HG03439 (cell line): Measurements from ENCODE around the gene CFD.
"Not testable (repeated sequence)": the region's sequence is repeated elsewhere in the genome, so short reads cannot be mapped to it uniquely, and the experiment has no call there.

Source experiments
- ATAC-seq: cut with Tn5 transposase; IDR thresholded peaks from one replicate; pipeline ENCODE4 v1.9.1; 2021; ENCODE audit warnings: mild to moderate bottlenecking, moderate library complexity; ENCODE audit not compliant: unreplicated experiment

CFD gene

GRCh38 chr19:825897-826644 is 33.4 kb upstream of the CFD start:
- no peak for ATAC-seq

DNA sequence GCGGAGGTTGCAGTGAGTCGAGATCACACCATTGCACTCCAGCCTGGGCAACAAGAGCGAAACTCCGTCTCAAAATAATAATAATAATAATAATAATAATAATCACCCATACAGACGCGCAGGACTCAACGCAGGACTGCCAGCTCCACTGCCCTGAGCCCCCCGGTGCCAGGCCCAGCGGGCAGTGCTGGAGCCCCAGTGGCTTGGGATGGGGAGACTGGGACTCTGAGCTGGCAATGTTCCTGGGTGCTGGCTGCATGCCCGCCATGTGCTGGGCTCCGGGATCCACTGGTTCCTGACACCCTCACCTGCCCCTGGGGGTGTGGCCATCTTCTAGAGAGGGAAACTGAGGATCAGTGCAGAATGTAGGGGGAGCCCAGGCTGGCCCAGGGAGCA is 32.2 kb upstream of the CFD start:
- ATAC-seq: no peak

DNA sequence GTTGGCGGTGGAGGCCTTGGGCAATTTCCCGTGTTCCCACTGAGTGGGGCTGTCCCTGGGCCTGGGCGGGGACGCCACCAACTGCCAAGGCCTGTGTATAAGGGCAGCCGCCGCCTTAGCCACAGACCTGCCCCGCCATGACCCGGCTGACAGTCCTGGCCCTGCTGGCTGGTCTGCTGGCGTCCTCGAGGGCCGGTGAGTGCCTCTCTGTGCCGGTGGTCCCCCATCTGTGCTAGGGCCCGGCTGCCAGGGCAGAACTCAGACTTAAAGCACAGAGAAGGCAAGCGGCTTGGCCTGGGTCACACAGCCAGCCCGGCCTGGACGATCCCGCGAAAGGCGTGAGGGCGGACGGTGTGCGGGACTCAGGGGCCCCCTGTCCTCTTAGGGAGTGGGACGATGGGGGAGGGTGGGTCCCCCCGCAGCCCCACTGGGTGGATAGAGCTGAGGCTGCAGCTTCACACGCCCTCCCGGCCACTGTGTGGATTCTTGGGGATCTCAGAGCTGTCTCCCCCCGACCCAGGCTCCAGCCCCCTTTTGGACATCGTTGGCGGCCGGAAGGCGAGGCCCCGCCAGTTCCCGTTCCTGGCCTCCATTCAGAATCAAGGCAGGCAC is 31.6 kb upstream of the CFD start, which contains the start of gene AZU1:
AZU1 (plus strand) TSS at position 128 of the 612 bp plus-strand sequence; CDS start at position 138, 10 bp downstream.
- no peak for ATAC-seq

- no peak for ATAC-seq
Measured at GRCh38 chr19:829129-829758, 30.2 kb upstream of the CFD start.

DNA sequence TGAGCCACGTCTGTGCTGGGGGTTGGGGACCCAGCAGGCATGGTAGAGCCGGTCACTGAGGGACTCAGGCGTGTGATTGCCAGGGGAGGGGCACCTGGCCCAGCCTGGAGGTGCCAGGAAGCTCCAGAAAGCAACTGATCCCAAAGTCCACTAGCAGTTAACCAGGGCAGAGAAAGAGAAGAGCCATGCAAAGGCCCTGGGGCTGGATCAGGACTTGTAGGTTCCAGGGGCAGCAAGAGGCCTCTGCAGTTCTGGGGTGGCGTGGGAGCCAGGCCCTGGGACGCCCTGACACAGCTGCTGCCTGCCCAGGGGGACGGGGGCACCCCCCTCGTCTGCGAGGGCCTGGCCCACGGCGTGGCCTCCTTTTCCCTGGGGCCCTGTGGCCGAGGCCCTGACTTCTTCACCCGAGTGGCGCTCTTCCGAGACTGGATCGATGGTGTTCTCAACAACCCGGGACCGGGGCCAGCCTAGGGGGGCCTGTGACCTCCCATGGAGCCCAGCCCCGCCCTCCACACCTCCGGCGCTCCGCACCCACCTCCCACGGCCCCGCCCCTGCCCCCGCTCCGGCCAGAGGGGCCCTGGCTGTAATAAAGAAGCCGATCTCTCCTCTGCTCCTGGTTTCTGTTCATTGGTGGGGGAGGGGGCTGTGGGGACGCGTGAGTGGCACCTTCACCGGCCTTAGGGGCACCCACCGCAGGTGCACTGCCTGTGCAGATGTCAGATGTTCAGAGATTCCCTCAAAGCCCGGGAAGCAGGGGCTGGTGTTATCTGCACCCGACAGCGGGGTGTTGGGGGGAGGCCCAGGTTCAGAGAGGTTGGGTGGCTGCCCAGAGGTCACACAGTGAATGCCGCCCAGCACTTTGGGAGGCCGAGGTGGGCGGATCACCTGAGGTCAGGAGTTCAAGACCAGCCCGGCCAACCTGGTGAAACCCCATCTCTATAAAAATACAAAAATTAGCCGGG is 27.8 kb upstream of the CFD start:
- ATAC-seq: no peak

- ATAC-seq: no peak
Measured at GRCh38 chr19:834216-834615, 25.2 kb upstream of the CFD start.

GRCh38 chr19:835210-835810 is 24.2 kb upstream of the CFD start:
- no peak for ATAC-seq

- no peak for ATAC-seq
Measured at GRCh38 chr19:840519-841206, 18.8 kb upstream of the CFD start, which contains the start of gene PRTN3. TSS of gene PRTN3 (plus strand) at chr19:840999. CDS start at chr19:841009, 10 bp downstream.

DNA sequence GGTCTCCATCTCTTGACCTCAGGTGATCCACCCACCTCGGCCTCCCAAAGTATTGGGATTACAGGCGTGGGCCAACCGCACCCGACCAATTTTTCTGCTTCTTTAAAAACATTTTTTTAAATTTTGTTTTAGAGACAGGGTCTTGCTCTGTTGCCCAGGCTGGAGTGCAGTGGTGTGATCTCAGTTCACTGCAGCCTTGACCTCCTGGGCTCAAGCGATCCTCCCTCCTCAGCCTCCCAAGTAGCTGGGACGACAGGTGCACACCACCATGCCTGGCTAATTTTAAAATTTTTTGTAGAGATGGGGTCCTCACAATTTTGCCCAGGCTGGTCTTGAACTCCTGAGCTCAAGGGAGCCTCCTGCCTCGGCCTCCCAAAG is 16.7 kb upstream of the CFD start:
- ATAC-seq: not testable (repeated sequence)

DNA sequence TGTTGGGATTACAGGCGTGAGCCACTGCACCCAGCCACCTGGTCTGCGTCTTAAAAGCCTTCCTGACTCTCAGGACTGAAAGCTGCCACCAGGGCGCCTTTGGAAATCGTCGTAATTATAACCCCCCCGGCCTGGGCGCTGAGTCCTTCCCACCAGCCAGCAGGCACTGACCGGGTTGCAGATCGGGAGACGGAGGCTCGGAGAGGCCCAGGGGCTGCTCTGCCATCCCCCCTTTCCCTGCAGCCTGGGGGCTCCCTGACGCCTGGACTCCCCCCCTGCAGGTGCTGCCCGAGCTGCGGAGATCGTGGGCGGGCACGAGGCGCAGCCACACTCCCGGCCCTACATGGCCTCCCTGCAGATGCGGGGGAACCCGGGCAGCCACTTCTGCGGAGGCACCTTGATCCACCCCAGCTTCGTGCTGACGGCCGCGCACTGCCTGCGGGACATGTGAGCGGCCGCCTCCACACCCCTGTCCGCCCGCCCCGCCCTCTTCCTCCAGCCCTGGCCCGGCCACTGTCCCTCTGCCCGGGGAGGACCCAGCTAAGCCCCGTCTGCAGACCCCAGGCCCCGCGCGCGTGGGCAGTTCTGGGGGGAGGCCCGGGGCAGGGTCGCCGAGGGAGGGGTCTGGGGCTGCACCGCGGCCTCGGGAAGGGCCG is 16.2 kb upstream of the CFD start:
- no peak for ATAC-seq

GRCh38 chr19:843836-844545 is 15.5 kb upstream of the CFD start:
- no peak for ATAC-seq

GRCh38 chr19:844546-844971 is 14.9 kb upstream of the CFD start:
- ATAC-seq: no peak

DNA sequence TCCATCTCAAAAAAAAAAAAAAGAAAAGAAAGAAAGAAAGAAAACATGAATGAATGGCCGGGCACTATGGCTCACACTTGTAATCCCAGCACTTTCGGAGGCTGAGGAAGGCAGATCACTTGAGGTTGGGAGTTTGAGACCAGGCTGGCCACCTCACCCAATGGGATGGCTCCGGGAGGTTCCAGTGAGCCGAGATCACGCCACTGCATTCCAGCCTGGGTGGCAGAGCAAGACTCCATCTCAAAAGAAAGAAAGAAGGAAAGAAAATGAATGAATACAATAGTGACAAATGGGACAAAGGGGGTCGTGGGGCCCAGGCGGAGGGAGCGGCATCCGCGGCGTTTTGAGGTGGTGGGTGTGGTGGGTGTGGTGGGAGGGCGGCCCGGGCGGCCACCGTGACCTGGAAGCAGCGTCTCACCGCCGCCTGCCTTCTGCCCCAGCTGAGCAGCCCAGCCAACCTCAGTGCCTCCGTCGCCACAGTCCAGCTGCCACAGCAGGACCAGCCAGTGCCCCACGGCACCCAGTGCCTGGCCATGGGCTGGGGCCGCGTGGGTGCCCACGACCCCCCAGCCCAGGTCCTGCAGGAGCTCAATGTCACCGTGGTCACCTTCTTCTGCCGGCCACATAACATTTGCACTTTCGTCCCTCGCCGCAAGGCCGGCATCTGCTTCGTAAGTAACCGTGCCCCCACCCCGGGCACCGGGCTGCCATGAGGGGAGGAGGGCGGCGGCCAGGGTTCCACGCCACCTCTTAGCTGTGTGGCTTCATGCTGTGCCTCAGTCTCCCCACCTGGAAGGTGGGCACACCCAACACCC is 13.6 kb upstream of the CFD start:
- ATAC-seq: no peak

GRCh38 chr19:848386-848921 is 11.0 kb upstream of the CFD start:
- ATAC-seq: no peak

- ATAC-seq: not testable (repeated sequence)
Measured at GRCh38 chr19:849195-849594, 10.3 kb upstream of the CFD start.

GRCh38 chr19:850221-850978 is 9.1 kb upstream of the CFD start:
- ATAC-seq: no peak

DNA sequence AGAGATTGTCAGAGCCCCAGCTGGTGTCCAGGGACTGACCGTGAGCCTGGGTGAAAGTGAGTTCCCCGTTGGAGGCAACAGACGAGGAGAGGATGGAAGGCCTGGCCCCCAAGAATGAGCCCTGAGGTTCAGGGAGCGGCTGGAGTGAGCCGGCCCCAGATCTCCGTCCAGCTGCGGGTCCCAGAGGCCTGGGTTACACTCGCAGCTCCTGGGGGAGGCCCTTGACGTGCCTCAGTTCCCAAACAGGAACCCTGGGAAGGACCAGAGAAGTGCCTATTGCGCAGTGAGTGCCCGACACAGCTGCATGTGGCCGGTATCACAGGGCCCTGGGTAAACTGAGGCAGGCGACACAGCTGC is 8.5 kb upstream of the CFD start:
- no peak for ATAC-seq
